Activated effector memory CD4-positive, alpha-beta T cell treated with Interleukin-2 at 50 U/mL for 16 hours (primary cell): ENCODE measurements around the gene MGAT5.

ENCODE experiments used
- DNase-seq: peaks from one replicate; pipeline ENCODE4 v3.0.0-alpha.2; 2020

The MGAT5 gene

GRCh38 chr2:134433979-134434378 lies 180.1 kb downstream of the MGAT5 start:
- DNase-seq, result no peak

- DNase-seq, result no peak
Observed at GRCh38 chr2:134435505-134435904, 181.6 kb downstream of the MGAT5 start.

GRCh38 chr2:134435936-134436335 lies 182.1 kb downstream of the MGAT5 start:
- no peak for DNase-seq

- DNase-seq, result no peak
Observed at GRCh38 chr2:134436706-134437105, 182.8 kb downstream of the MGAT5 start.

GRCh38 chr2:134438371-134438770 lies 184.5 kb downstream of the MGAT5 start:
- DNase-seq, result no peak

GRCh38 chr2:134440336-134440909 lies 186.6 kb downstream of the MGAT5 start:
- no peak for DNase-seq

- no peak for DNase-seq
Observed at GRCh38 chr2:134441153-134441863, 187.4 kb downstream of the MGAT5 start.

GRCh38 chr2:134443814-134444480 lies 190.1 kb downstream of the MGAT5 start:
- no peak for DNase-seq

GRCh38 chr2:134445116-134445515 lies 191.2 kb downstream of the MGAT5 start:
- no peak for DNase-seq

- DNase-seq, result no peak
Observed at GRCh38 chr2:134445985-134446382, 192.1 kb downstream of the MGAT5 start.

- no peak for DNase-seq
Observed at GRCh38 chr2:134446383-134447017, 192.6 kb downstream of the MGAT5 start.

GRCh38 chr2:134447669-134448068 lies 193.8 kb downstream of the MGAT5 start:
- no peak for DNase-seq

- no peak for DNase-seq
Observed at GRCh38 chr2:134448650-134449049, 194.8 kb downstream of the MGAT5 start.

- DNase-seq, result no peak
Observed at GRCh38 chr2:134449157-134449556, 195.3 kb downstream of the MGAT5 start.

- DNase-seq, result no peak
Observed at GRCh38 chr2:134449751-134450513, 196.1 kb downstream of the MGAT5 start.

- DNase-seq, result no peak
Observed at GRCh38 chr2:134451347-134451630, 197.4 kb downstream of the MGAT5 start.

- no peak for DNase-seq
Observed at GRCh38 chr2:134452042-134452733, 198.3 kb downstream of the MGAT5 start.

- DNase-seq, result no peak
Observed at GRCh38 chr2:134453476-134453875, 199.6 kb downstream of the MGAT5 start.

- DNase-seq, result no peak
Observed at GRCh38 chr2:134453973-134454372, 200.1 kb downstream of the MGAT5 start.

GRCh38 chr2:134454426-134454825 lies 200.6 kb downstream of the MGAT5 start:
- no peak for DNase-seq

- no peak for DNase-seq
Observed at GRCh38 chr2:134454931-134455330, 201.1 kb downstream of the MGAT5 start.

- no peak for DNase-seq
Observed at GRCh38 chr2:134455426-134455825, 201.6 kb downstream of the MGAT5 start.

- DNase-seq, result no peak
Observed at GRCh38 chr2:134457353-134457752, 203.5 kb downstream of the MGAT5 start.
